Measurements from ENCODE around the gene AHSG. TPM values are rescaled to one million over a fixed set of nuclear protein-coding genes. Genes with fewer than 3 reads are reported as not detected.

The AHSG gene
- total and polyA plus RNA-seq, 8 donors, result 0.92 TPM; not detected in 7

DNA sequence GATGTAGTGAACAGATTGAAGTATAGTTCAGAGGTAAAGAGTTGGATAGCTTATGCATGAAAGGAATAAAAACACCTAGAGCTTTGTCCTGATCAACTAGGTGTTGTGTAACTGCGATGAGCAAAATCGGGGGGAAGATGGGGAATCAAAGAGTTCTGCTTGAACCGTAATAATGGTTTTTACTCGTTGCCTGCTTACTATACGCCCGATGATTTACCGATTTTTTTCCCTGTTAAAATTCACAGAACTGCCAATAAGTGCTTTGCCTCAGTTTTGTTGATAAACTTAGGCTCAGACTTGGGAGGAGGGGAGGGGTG, 43.1 kb upstream of the AHSG start:
- TF ChIP-seq POLR2AphosphoS5 (IDR thresholded peaks at IDR 0.05), result no peak
- TF ChIP-seq, protein P1, sequence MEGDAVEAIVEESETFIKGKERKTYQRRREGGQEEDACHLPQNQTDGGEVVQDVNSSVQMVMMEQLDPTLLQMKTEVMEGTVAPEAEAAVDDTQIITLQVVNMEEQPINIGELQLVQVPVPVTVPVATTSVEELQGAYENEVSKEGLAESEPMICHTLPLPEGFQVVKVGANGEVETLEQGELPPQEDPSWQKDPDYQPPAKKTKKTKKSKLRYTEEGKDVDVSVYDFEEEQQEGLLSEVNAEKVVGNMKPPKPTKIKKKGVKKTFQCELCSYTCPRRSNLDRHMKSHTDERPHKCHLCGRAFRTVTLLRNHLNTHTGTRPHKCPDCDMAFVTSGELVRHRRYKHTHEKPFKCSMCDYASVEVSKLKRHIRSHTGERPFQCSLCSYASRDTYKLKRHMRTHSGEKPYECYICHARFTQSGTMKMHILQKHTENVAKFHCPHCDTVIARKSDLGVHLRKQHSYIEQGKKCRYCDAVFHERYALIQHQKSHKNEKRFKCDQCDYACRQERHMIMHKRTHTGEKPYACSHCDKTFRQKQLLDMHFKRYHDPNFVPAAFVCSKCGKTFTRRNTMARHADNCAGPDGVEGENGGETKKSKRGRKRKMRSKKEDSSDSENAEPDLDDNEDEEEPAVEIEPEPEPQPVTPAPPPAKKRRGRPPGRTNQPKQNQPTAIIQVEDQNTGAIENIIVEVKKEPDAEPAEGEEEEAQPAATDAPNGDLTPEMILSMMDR (IDR thresholded peaks at IDR 0.05), result no peak
- no peak for TF ChIP-seq POLR2A (IDR thresholded peaks at IDR 0.05)
- TF ChIP-seq EP300 (IDR thresholded peaks at IDR 0.05), result no peak
- 5 to 6% (median 5%) methylated on average over 7 of the region's 7 CpGs for WGBS, 5 donors
- DNase-seq, result no peak
- H3K4me3 ChIP-seq, result peak overlapping the region; percentile 82 to 92 (median 83)
- H3K4me1 ChIP-seq, result peaks cover 26 to 79% (median 57%) of the 10 kb centered on the region in 4 donors
- H3K36me3 ChIP-seq, result peaks cover 14 to 28% (median 26%) of the 10 kb centered on the region in 4 donors
- H3K27me3 ChIP-seq, result no peaks in the 10 kb centered on the region
- intact Hi-C loops (cut with DNase I; ENCODE audit: low total_unique reads), result loop anchor here (10.0 kb wide), 1 partner anchor 215 kb away; the partner anchor contains the start of gene EIF4A2
- no peaks in the 10 kb centered on the region for H3K9me3 ChIP-seq
- H3K27ac ChIP-seq, result peak overlapping the region; percentile 5 to 98 (median 96)

DNA sequence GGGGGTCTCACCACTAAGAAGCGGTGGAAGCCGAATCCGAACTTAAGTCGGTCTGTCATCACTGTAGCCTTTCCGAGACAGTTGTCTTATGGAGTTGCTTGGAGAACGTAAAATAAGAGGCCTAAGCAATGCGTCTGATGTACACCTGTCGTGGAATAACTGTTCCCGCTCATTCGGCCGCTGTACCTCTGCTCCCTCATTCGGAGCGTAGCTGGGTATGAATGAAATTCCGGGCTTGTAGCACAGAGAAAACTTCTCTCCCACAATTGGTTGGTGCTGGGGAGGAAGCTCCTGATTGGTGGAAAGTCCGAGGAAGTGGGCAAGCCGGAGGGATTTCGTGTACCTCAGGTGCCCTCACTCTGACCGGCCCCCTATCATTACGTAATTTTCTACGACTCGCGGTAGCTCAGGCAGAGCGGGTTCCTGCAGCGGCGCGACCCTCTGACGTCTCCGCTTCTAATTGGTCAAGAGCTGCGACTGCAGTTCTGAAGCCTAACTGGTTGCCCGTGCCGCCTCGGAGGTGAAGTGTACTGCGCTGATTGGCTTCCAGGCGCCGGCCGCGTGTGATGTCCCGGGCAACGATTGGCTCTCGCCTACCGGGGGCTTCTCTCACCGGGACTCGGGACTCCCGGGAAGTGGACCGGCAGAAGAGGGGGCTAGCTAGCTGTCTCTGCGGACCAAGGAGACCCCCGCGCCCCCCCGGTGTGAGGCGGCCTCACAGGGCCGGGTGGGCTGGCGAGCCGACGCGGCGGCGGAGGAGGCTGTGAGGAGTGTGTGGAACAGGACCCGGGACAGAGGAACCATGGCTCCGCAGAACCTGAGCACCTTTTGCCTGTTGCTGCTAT, 42.5 kb upstream of the AHSG start, which contains the start of gene DNAJB11:
TSS of gene DNAJB11 (plus strand) at position 625 of the 845 bp plus-strand sequence. CDS start at position 803, 178 bp downstream.
- peak within 1 kb of the TSS; percentile 94 to 98 (median 96) for H3K27ac ChIP-seq
- peaks cover 18 to 34% (median 32%) of the 10 kb centered on the region in 4 donors for H3K36me3 ChIP-seq
- H3K9me3 ChIP-seq, result no peaks in the 10 kb centered on the region
- peaks cover 26 to 79% (median 55%) of the 10 kb centered on the region in 4 donors for H3K4me1 ChIP-seq
- no peaks in the 10 kb centered on the region for H3K27me3 ChIP-seq
- intact Hi-C loops (cut with DNase I; ENCODE audit: low total_unique reads), result loop anchor here (10.0 kb wide), 1 partner anchor 214 kb away; the partner anchor contains the start of gene EIF4A2
- WGBS, 5 donors, result 0% methylated on average over 37 to 59 of the region's 59 CpGs
- DNase-seq, result peak; percentile 99 to 100
- TF ChIP-seq POLR2A (IDR thresholded peaks at IDR 0.05) (peak in 2 of 4 donors; percentile 10 to 66), EP300 (IDR thresholded peaks at IDR 0.05) (no peak), POLR2AphosphoS5 (IDR thresholded peaks at IDR 0.05) (peak; percentile 44 to 95 (median 91))
- TF ChIP-seq, protein P1 (IDR thresholded peaks at IDR 0.05), result no peak
- H3K4me3 ChIP-seq, result peak within 1 kb of the TSS; percentile 82 to 92 (median 83)

DNA sequence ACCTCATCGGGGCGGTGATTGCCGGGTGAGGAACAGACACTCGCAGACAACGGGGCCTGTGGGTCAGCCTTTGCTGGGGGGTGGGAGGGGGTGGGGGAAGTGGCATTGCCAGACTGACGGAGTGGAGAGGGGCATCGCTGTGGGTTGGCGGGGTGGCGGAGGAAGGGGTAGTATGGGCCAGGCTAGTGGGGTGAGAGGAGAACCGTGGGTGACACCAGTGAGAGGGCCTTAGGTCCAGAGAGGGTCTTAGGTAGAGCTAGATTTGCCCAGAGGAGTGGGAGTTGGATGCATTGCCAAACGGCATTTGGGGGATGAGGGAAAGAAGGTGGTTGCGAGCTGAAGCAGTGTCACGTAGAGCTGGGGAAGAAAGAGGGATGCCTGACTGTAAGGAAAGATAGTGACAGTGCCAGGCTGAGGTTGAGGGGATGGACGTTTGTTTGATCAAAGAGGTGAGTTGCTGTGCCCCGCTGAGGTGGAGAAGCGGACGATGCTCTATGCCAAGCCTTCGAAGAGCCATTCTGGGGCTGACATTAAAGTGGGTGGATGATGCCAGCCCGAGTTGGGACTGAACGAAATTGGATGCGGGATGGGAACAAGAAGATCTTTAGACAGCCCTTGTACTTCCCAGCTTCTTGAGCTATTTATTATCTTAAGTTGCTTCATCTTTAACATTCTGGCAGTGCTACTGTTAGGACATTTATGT, 41.8 kb upstream of the AHSG start:
- Histone ChIP-seq H3K4me1 (peaks cover 25 to 72% (median 49%) of the 10 kb centered on the region in 4 donors), H3K27ac (peak overlapping the region; percentile 94 to 98 (median 96)), H3K36me3 (peaks cover 25 to 42% (median 40%) of the 10 kb centered on the region in 4 donors), H3K4me3 (peak overlapping the region; percentile 82 to 92 (median 83)), H3K9me3 (no peaks in the 10 kb centered on the region), H3K27me3 (no peaks in the 10 kb centered on the region)
- WGBS, 5 donors, result 2 to 9% (median 5%) methylated on average over 21 of the region's 21 CpGs
- DNase-seq, result no peak
- intact Hi-C loops (cut with DNase I; ENCODE audit: low total_unique reads), result loop anchor here (10.0 kb wide), 1 partner anchor 214 kb away; the partner anchor contains the start of gene EIF4A2
- TF ChIP-seq EP300 (IDR thresholded peaks at IDR 0.05), result no peak
- no peak for TF ChIP-seq POLR2A (IDR thresholded peaks at IDR 0.05)

DNA sequence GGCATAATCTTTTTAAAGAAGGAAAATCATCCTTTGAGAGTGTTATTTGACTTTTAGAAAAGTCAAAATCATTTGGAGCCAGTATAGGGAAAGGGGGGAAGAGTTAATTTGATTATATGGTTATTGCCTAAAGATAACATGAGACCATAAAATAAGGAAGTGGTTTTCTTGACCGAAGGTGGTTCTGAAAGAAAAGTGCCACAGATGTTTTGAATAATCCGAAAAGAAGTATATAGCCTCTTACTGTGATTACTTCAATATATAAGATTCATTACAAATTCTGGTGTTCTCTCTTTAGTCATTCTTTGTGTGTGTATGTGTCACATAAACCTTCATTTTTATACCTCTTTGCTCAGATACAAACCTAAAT, 41.2 kb upstream of the AHSG start:
- H3K4me3 ChIP-seq, result peak overlapping the region; percentile 82 to 92 (median 83)
- intact Hi-C loops (cut with DNase I; ENCODE audit: low total_unique reads), result loop anchor here (10.0 kb wide), 1 partner anchor 213 kb away; the partner anchor contains the start of gene EIF4A2
- H3K36me3 ChIP-seq, result peaks cover 29 to 47% (median 45%) of the 10 kb centered on the region in 4 donors

More for the DNA sequence above, 41.2 kb upstream of the AHSG start:
- Histone ChIP-seq H3K9me3 (no peaks in the 10 kb centered on the region), H3K27me3 (no peaks in the 10 kb centered on the region), H3K27ac (peak overlapping the region in 3 of 5 donors; percentile 96 to 98 (median 96)), H3K4me1 (peaks cover 21 to 66% (median 45%) of the 10 kb centered on the region in 4 donors)
- no peak for TF ChIP-seq POLR2A (IDR thresholded peaks at IDR 0.05)
- TF ChIP-seq EP300 (IDR thresholded peaks at IDR 0.05), result no peak
- no peak for TF ChIP-seq POLR2AphosphoS5 (IDR thresholded peaks at IDR 0.05)
- TF ChIP-seq, protein P1 (IDR thresholded peaks at IDR 0.05), result no peak
- 38 to 56% (median 44%) methylated on average over 2 of the region's 2 CpGs for WGBS, 5 donors
- DNase-seq, result no peak
